Umbilical cord (tissue), 2 donors: ENCODE measurements around the gene CPLANE2. TPM values are rescaled to one million over a fixed set of nuclear protein-coding genes. Genes with fewer than 3 reads are reported as not detected.

Source experiments
- DNase-seq: peaks from one replicate; pipeline ENCODE4 v3.0.0-alpha.2; 2015; ENCODE audit warnings: low spot score
- total RNA-seq: library from RNA; depleted of rRNA; stranded (reverse); fragments of >200 nt; gene quantifications from one replicate; pipeline ENCODE4 v1.2.3, GENCODE V29; 2014; ENCODE audit warnings: low replicate concordance; ENCODE audit not compliant: insufficient read depth

Gene CPLANE2
- total RNA-seq, 1 donor from 2014 or later = 0.48 TPM

DNA sequence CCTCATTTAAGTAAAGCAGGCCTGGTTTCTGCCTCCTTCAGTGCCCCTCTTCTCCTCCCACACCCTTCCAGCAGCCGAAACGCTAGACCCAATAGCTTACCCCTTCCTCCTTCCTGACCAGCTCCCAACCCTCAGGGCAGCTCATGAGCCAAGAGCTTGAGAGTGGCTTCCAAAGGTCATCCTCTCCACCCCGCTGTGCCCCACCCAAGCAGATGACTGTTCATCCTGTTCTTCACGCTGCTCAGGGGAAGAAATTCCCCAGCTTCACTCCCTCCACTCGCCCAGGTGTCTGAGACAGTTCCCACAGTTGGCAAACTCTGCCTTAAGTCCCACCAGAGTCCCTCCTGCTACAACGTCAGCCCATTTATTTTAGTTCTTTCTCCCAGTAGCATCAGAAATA, 48.0 kb downstream of the CPLANE2 start:
- no peak for DNase-seq

DNA sequence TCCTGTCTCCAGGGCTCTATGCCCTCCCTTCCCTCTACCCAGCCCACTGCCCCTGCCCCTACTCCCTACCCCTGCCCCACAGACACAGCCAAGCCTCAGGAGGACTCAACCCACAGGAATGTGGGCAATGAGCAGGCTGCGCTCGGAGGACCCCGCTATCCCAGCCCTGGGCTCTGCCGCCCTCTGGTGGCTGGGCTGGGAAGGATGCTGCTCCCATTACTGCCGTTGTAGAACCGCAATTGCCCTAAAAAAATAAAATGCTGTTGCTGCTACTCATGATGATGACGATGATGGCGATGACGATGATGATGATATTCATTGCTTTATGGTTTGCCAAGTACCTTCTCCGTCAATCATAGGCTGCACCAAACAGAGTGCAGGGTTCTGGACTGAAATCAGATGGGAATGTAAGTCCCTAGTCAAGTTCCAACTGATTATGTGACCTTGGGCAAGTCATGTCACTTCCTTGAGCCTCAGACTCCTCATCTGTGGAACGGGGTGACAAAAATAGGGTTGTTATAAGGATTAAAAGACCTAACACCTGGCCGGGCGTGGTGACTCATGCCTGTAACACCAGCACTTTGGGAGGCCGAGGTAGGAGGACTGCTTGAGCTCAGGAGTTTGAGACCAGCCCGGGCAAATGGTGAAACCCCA, 49.1 kb downstream of the CPLANE2 start:
- DNase-seq = peak; percentile 77

DNA sequence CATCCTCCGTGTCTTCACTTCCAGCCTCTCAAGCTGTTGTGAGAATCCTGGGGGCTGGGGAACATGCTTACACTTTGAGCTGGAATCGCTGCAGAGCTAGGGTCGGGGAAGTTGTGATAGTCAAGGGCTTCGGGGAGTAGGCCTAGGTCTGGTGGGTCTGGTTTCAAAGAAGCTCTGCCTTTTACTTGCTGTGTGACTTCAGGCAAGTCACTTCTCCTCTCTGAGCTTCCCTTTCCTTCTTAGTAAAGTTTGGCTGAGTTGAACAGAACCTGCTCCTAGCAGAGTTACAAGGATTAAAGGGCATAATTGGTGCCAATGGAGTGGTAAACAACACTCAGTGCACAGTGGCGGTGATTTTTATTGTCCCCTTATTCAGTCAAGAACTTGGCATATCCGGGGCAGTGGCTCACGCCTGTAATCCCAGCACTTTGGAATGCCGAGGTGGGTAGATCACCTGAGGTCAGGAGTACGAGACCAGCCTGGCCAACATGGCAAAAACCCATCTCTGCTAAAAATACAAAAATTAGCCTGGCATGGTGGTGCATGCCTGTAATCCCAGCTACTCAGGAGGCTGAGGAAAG, 50.2 kb downstream of the CPLANE2 start:
- no peak for DNase-seq

DNA sequence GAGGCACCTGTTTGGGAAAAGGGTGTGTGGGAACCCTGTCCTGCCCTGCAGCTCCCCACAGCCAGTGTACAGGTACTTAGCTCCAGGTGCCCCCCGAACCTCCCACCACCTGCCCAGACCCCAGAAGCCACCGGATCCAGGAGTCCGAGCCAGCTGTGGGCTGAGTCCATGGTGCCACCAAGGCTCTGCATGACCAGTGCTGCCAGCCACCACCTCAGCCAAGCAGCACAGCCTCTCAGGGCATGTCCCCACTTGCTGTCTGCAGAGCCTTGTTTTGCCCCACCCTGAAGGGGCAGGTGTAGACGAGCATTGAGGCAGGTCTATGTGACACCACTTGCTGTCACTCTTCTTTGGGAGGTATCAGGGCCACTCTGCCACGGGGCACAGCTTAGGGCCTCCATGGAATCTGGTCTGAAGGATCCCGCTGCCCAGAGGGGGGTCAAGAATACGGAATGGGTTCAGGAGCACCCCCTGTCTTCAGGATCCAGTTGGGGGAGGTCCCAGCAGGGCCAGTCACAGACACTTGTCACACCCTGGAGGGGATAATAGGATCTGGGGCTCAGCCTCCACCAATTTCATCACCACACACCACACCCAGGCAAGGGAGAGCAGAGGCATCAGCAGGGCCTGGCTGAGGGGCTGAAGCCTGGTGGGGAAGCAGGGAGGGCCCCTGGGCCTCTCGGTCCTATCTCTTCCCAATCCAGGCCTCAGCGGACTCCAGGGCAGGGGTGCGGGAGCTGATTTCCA, 52.3 kb downstream of the CPLANE2 start:
- DNase-seq = no peak

DNA sequence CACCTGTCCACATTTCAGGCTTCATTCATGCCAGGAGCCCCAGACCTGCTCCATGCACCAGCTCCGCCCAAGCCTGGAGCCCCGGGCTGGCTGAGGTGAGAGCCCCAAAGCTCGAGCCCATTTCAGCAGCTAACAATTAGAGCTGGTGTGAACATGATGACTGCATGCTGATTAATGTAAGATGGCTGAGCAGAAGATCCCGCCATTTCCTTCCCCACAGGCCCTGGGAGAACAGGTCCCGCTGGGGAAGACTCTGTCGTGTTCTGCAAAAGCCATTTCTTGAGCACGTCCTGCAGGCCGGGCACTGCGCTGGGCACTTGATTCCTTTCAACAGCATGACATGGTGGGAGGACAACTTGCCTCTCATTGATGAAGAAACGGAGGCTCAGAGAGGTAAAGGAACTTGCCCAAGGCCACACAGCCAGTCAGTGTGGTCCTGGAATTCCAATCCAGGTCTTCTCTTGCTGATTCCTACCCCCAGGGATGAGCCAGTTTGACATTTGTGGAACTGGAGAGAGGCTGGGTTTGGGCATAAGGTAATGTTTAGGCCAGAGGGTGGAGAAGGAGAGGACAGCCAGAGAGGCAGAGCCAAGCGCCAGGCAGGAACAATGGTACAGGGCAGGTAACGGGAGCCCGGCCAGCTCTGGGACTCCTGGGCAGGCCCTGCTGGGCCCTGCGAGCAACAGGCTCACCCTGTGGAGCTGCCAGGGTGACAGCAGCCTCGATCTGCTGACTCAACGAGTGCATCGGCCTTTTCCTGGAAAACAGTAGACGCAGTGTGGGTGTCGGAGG, 53.0 kb downstream of the CPLANE2 start:
- no peak for DNase-seq

DNA sequence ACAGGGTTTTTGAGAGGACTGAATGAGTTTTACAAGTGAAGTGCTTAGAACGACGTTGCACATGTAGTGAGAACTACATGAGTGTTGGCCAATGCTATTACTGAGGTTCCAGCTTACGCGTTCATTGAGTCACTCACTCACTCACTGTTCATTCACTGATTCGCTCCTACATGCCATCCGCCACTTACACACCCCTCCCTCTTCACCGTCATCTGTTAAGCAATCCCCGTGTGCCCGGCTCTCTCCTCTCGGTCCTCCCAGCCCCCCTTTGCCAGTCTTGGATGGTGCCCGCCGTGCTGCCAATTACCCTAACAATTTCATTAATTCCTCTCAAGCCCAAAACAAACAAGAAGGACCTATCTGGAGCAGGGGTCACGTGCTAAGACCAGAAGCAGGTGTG, 53.8 kb downstream of the CPLANE2 start:
- DNase-seq = no peak

DNA sequence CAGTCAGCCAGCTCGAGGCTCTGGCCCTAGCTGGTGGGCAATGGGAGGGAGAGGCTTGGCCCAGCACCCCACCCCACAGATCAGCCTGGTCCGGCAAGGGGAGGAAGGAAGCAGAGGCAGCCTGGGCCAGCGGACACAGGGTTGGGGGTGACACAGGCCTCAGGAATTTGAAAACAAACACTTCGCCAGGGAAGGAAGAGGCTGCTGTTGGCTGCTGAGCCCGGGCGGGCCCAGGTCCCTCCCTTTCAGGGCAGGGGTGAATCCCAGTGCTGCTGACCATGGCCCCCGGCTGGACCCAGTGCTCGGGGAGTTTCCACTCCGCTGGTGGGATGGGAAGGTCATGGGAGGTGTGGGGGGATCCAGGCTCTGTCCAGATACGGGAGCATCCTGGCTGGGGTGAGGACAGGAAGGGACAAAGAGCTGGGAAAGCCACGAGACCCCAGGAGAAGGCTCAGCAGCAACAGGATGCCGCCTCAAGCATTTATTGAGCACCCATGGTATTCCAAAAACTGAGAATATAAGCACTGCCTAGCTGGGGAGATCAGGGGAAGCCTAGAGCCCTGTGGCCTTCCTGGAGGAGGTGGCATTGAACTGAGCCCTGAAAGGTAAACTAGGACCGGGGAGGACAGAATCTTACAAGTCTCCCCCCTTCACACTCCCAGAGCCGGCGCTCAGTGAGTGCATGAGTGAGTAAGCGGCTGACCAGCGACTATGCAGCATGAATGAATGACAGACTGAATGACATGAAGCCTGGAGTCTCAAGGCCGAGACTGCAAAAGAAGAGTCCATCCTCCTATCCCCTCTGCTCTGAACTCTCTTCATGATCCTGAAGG, 54.9 kb downstream of the CPLANE2 start:
- DNase-seq = peak; percentile 96

Other genes starting within 250 kb of the CPLANE2 start
- gene SRARP, start 232.9 kb downstream of the CPLANE2 start, total RNA-seq = 0.24 TPM
- 4.3 TPM for gene HSPB7, start 219.1 kb downstream of the CPLANE2 start, total RNA-seq
- not detected for gene CLCNKA, start 215.1 kb downstream of the CPLANE2 start, total RNA-seq
- gene CLCNKB, start 193.4 kb downstream of the CPLANE2 start, total RNA-seq = not detected
- 3.6 TPM for gene FAM131C, start 163.5 kb downstream of the CPLANE2 start, total RNA-seq
- gene EPHA2, start 81.1 kb downstream of the CPLANE2 start, total RNA-seq = 21.7 TPM
- 26.5 TPM for gene ARHGEF19, start 24.5 kb downstream of the CPLANE2 start, total RNA-seq
- gene FBXO42, start 115.3 kb upstream of the CPLANE2 start, total RNA-seq = 16.1 TPM
- 24.1 TPM for gene SZRD1, start 130.1 kb upstream of the CPLANE2 start, total RNA-seq
- gene SPATA21, start 200.2 kb upstream of the CPLANE2 start, total RNA-seq = not detected
- gene NECAP2, start 203.5 kb upstream of the CPLANE2 start, total RNA-seq = 51.3 TPM